Naive thymus-derived CD8-positive, alpha-beta T cell (primary cell): ENCODE results near the gene PCGF1. TPM values are rescaled to one million over a fixed set of nuclear protein-coding genes. Genes with fewer than 3 reads are reported as not detected.
"Not testable (repeated sequence)": the region's sequence is repeated elsewhere in the genome, so short reads cannot be mapped to it uniquely, and the experiment has no call there.

Experiments used
- ATAC-seq, 2 donors: fragments of 150-1000 bp; cut with Tn5 transposase in 1 of 2; sonication (Bioruptor Pico), chemical (Tn5 transposase) in 1 of 2; 1 replicate in 1 of 2; 2 replicates in 1 of 2; pipeline ENCODE4 v1.10.0; 2021; ENCODE audit warnings: mild to moderate bottlenecking in 2 of 2, moderate library complexity in 2 of 2
- POLR2A ChIA-PET: fragments of 350-600 bp; sonication (Branson Sonifier 250); formaldehyde crosslinking; loops from one replicate; lab custom pipeline; 2021; ENCODE audit warnings: antibody characterized with exemption; lab: Charles Lee
- DNase-seq, 10 donors: peaks; one replicate each; pipeline versions ENCODE4 v3.0.0 to v3.0.0-alpha.2; 2020 to 2022
- H3K27ac Mint-ChIP-seq, 10 donors: one replicate each; pipeline ENCODE4 v1.8.0; 2020 to 2022; ENCODE audit warnings: mild to moderate bottlenecking in 10 of 10, mixed read lengths in 10 of 10, moderate library complexity in 4 of 10, inconsistent platforms in 1 of 10
- H3K27me3 Mint-ChIP-seq, 5 donors: one replicate each; pipeline ENCODE4 v1.8.0; 2021 to 2022; ENCODE audit warnings: mixed read lengths in 5 of 5
- H3K36me3 Mint-ChIP-seq, 3 donors: one replicate each; pipeline ENCODE4 v1.8.0; 2020 to 2022; ENCODE audit warnings: mixed read lengths in 3 of 3, mild to moderate bottlenecking in 2 of 3, inconsistent platforms in 1 of 3
- H3K4me1 Mint-ChIP-seq, 4 donors: one replicate each; pipeline ENCODE4 v1.8.0; 2021 to 2022; ENCODE audit warnings: mixed read lengths in 4 of 4
- H3K4me3 Mint-ChIP-seq, 10 donors: one replicate each; pipeline ENCODE4 v1.8.0; 2020 to 2022; ENCODE audit warnings: mild to moderate bottlenecking in 10 of 10, mixed read lengths in 10 of 10, moderate library complexity in 6 of 10, inconsistent platforms in 1 of 10
- H3K9me3 Mint-ChIP-seq, 9 donors: one replicate each; pipeline ENCODE4 v1.8.0; 2020 to 2022; ENCODE audit warnings: mixed read lengths in 9 of 9, mild to moderate bottlenecking in 3 of 9, inconsistent platforms in 1 of 9, moderate library complexity in 1 of 9
- polyA plus RNA-seq, 3 donors: library from polyadenylated mRNA; unstranded; fragments of 300-500 nt; fragmentation: Illumina TruSeq; gene quantifications; one replicate each; pipeline ENCODE4 v1.2.3, GENCODE V29; 2021
- total RNA-seq, 8 experiments: library from RNA in 2 of 8; stranded (reverse) in 2 of 8; gene quantifications; one replicate each; pipeline ENCODE4 v1.2.3 and lab custom pipeline; 2021 to 2026

PCGF1 gene
- total and polyA plus RNA-seq, 5 experiments from 2014 or later = 6.7 to 34.6 (median 11.8) TPM

- DNase-seq = no peak
- peaks cover 0 to 11% (median 5%) of the 10 kb centered on the region in 5 donors for H3K27me3 Mint-ChIP-seq
- ATAC-seq = no peak
- H3K4me3 Mint-ChIP-seq = no peak overlapping the region
- peak overlapping the region in 1 of 10 donors; percentile 25 for H3K27ac Mint-ChIP-seq
- H3K36me3 Mint-ChIP-seq = peaks cover 0 to 50% (median 12%) of the 10 kb centered on the region in 3 donors
- POLR2A ChIA-PET = interaction anchor here (0.5 kb wide), 1 partner anchor 14 kb away, joined by 3 read pairs; the partner anchor contains the start of gene PCGF1
- H3K4me1 Mint-ChIP-seq = peaks cover 8 to 12% (median 10%) of the 10 kb centered on the region in 4 donors
- peaks cover 0 to 1% (median 0%) of the 10 kb centered on the region in 9 donors for H3K9me3 Mint-ChIP-seq
These were observed 13.9 kb downstream of the PCGF1 start for GRCh38 chr2:74493546-74493945.

GRCh38 chr2:74491648-74492544 lies 15.6 kb downstream of the PCGF1 start:
- Mint-ChIP-seq H3K9me3 (peaks cover 0 to 1% (median 0%) of the 10 kb centered on the region in 9 donors), H3K27ac (peak overlapping the region in 1 of 10 donors; percentile 32), H3K36me3 (peaks cover 0 to 56% (median 12%) of the 10 kb centered on the region in 3 donors), H3K4me3 (no peak overlapping the region), H3K4me1 (peaks cover 0 to 6% (median 2%) of the 10 kb centered on the region in 4 donors), H3K27me3 (no peaks in the 10 kb centered on the region)
- no peak for DNase-seq
- no peak for ATAC-seq
- POLR2A ChIA-PET = no interaction called here

- no peak overlapping the region for H3K27ac Mint-ChIP-seq
- no peaks in the 10 kb centered on the region for H3K9me3 Mint-ChIP-seq
- H3K36me3 Mint-ChIP-seq = peaks cover 0 to 74% (median 14%) of the 10 kb centered on the region in 3 donors
- DNase-seq = no peak
- POLR2A ChIA-PET = no interaction called here
- peaks cover 4 to 13% (median 8%) of the 10 kb centered on the region in 4 donors for H3K4me1 Mint-ChIP-seq
- H3K4me3 Mint-ChIP-seq = no peak overlapping the region
- no peaks in the 10 kb centered on the region for H3K27me3 Mint-ChIP-seq
- ATAC-seq = no peak
These were observed 17.6 kb downstream of the PCGF1 start for GRCh38 chr2:74489906-74490305.

- DNase-seq (no peak), ATAC-seq (no peak)
- POLR2A ChIA-PET = no interaction called here
- Mint-ChIP-seq H3K27ac (peak overlapping the region in 2 of 10 donors; percentile 49 to 75), H3K27me3 (no peaks in the 10 kb centered on the region), H3K36me3 (peaks cover 0 to 70% (median 11%) of the 10 kb centered on the region in 3 donors), H3K9me3 (no peaks in the 10 kb centered on the region), H3K4me3 (no peak overlapping the region), H3K4me1 (peaks cover 6 to 17% (median 9%) of the 10 kb centered on the region in 4 donors)
These were observed 18.6 kb downstream of the PCGF1 start for GRCh38 chr2:74488643-74489481.

- Mint-ChIP-seq H3K9me3 (no peaks in the 10 kb centered on the region), H3K27me3 (no peaks in the 10 kb centered on the region), H3K4me1 (peaks cover 15 to 31% (median 21%) of the 10 kb centered on the region in 4 donors), H3K36me3 (peaks cover 0 to 48% (median 7%) of the 10 kb centered on the region in 3 donors), H3K27ac (peak overlapping the region in 1 of 10 donors; percentile 67), H3K4me3 (no peak overlapping the region)
- DNase-seq (no peak), ATAC-seq (no peak)
- POLR2A ChIA-PET = interaction anchor here (0.7 to 0.8 kb wide), 2 partner anchors 14 to 47 kb away, joined by 3 read pairs; no protein-coding TSS in a partner anchor
These were observed 21.4 kb downstream of the PCGF1 start for GRCh38 chr2:74486141-74486540.

- not testable (repeated sequence) for ATAC-seq, H3K27me3 Mint-ChIP-seq, H3K9me3 Mint-ChIP-seq, DNase-seq
- Mint-ChIP-seq H3K27ac (peak overlapping the region in 9 of 10 donors; percentile 99 to 100 (median 100)), H3K4me1 (peaks cover 15 to 47% (median 36%) of the 10 kb centered on the region in 4 donors), H3K4me3 (peak overlapping the region; percentile 90 to 100 (median 100)), H3K36me3 (peaks cover 0 to 50% (median 7%) of the 10 kb centered on the region in 3 donors)
- POLR2A ChIA-PET = interaction anchor here (0.7 to 5.4 kb wide), 15 partner anchors 10 to 305 kb away, joined by 3 to 159 read pairs (median 7); partner anchors contain the start of genes AUP1, HTRA2, INO80B and MOGS
These were observed 23.8 kb downstream of the PCGF1 start for GRCh38 chr2:74483675-74484164.

GRCh38 chr2:74482801-74483674 lies 24.5 kb downstream of the PCGF1 start, which contains the start of the genes CCDC142 and TTC31:
CCDC142 (minus strand) TSS chr2:74482998; CDS start chr2:74482837, 161 bp downstream.
TTC31 (plus strand) TSS chr2:74483081; CDS start chr2:74483096, 15 bp downstream.
- POLR2A ChIA-PET = interaction anchor here (0.8 to 5.4 kb wide), 21 partner anchors 10 to 305 kb away, joined by 3 to 159 read pairs (median 5); partner anchors contain the start of genes AUP1, C2orf81, HTRA2 and INO80B
- DNase-seq (peak; percentile 80 to 99 (median 93)), ATAC-seq (peak; percentile 91 to 93)
- Mint-ChIP-seq H3K36me3 (peaks cover 0 to 51% (median 7%) of the 10 kb centered on the region in 3 donors), H3K27ac (peak within 1 kb of the TSS; percentile 97 to 100 (median 100)), H3K4me3 (peak within 1 kb of the TSS; percentile 90 to 100 (median 100)), H3K27me3 (no peaks in the 10 kb centered on the region), H3K4me1 (peaks cover 15 to 47% (median 36%) of the 10 kb centered on the region in 4 donors), H3K9me3 (no peaks in the 10 kb centered on the region)

GRCh38 chr2:74481961-74482800 lies 25.3 kb downstream of the PCGF1 start:
- POLR2A ChIA-PET = interaction anchor here (0.6 to 5.4 kb wide), 22 partner anchors 9 to 356 kb away, joined by 3 to 159 read pairs (median 5); partner anchors contain the start of genes AUP1, C2orf81, HTRA2 and INO80B
- DNase-seq (peak in 6 of 10 donors; percentile 31 to 76 (median 40)), ATAC-seq (peak; percentile 50 to 56)
- no peaks in the 10 kb centered on the region for H3K9me3 Mint-ChIP-seq
- peak overlapping the region; percentile 97 to 100 (median 100) for H3K27ac Mint-ChIP-seq
- H3K36me3 Mint-ChIP-seq = peaks cover 0 to 52% (median 7%) of the 10 kb centered on the region in 3 donors
- H3K27me3 Mint-ChIP-seq = no peaks in the 10 kb centered on the region
- H3K4me1 Mint-ChIP-seq = peaks cover 18 to 51% (median 38%) of the 10 kb centered on the region in 4 donors
- H3K4me3 Mint-ChIP-seq = peak overlapping the region; percentile 90 to 100 (median 100)

GRCh38 chr2:74481431-74481830 lies 26.1 kb downstream of the PCGF1 start:
- ATAC-seq (no peak), DNase-seq (no peak)
- peak overlapping the region; percentile 67 to 100 (median 100) for H3K4me3 Mint-ChIP-seq
- peaks cover 0 to 49% (median 7%) of the 10 kb centered on the region in 3 donors for H3K36me3 Mint-ChIP-seq
- POLR2A ChIA-PET = interaction anchor here (0.6 to 5.4 kb wide), 8 partner anchors 8 to 42 kb away, joined by 3 to 159 read pairs (median 12); partner anchors contain the start of genes INO80B, MOGS, MRPL53 and PCGF1
- no peaks in the 10 kb centered on the region for H3K27me3 Mint-ChIP-seq
- H3K9me3 Mint-ChIP-seq = no peaks in the 10 kb centered on the region
- H3K4me1 Mint-ChIP-seq = peaks cover 16 to 49% (median 35%) of the 10 kb centered on the region in 4 donors
- H3K27ac Mint-ChIP-seq = peak overlapping the region in 7 of 10 donors; percentile 20 to 100 (median 56)

GRCh38 chr2:74474899-74475298 lies 32.6 kb downstream of the PCGF1 start:
- Mint-ChIP-seq H3K36me3 (peaks cover 0 to 35% (median 14%) of the 10 kb centered on the region in 3 donors), H3K9me3 (no peaks in the 10 kb centered on the region), H3K4me1 (peaks cover 20 to 46% (median 32%) of the 10 kb centered on the region in 4 donors), H3K4me3 (peak overlapping the region in 2 of 10 donors; percentile 48 to 62), H3K27me3 (no peaks in the 10 kb centered on the region), H3K27ac (peak overlapping the region in 2 of 10 donors; percentile 20 to 29)
- POLR2A ChIA-PET = interaction anchor here (0.9 to 5.8 kb wide), 4 partner anchors 7 to 111 kb away, joined by 3 to 172 read pairs (median 44); partner anchors contain the start of genes CCDC142, INO80B, MOGS and TTC31
- DNase-seq (no peak), ATAC-seq (no peak)
